IPS DF 6.9 (cell line): Measurements from ENCODE around the gene CPNE5.

ENCODE experiments used
- DNase-seq: peaks from one replicate; pipeline ENCODE4 v3.0.0-alpha.2; 2013; ENCODE audit warnings: low read depth, low spot score
- H3K27ac ChIP-seq: one replicate; pipeline ENCODE4 v1.5.1; 2013; ENCODE audit warnings: low read length, control low read depth
- H3K27me3 ChIP-seq: 2 replicates; pipeline ENCODE4 v1.6.1; 2013; ENCODE audit warnings: mild to moderate bottlenecking, low read length; ENCODE audit not compliant: control insufficient read depth, insufficient read depth
- H3K36me3 ChIP-seq: 2 replicates; pipeline ENCODE4 v1.6.1; 2013; ENCODE audit warnings: low read length; ENCODE audit not compliant: control insufficient read depth, insufficient read depth
- H3K4me1 ChIP-seq: 2 replicates; pipeline ENCODE4 v1.6.1; 2013; ENCODE audit warnings: low read length; ENCODE audit not compliant: control insufficient read depth, insufficient read depth
- H3K4me3 ChIP-seq: 2 replicates; pipeline ENCODE4 v1.5.1; 2013; ENCODE audit warnings: mild to moderate bottlenecking, low read length
- H3K9me3 ChIP-seq: 2 replicates; pipeline ENCODE4 v1.6.1; 2013; ENCODE audit warnings: low read length, inconsistent platforms; ENCODE audit not compliant: control insufficient read depth, insufficient read depth
- WGBS: extraction: QIAGEN DNeasy Blood & Tissue Kit; methylation state at CpG from one replicate; pipeline ENCODE4 v1.1.7; 2013; ENCODE audit warnings: mixed read lengths, missing lambda C conversion rate; ENCODE audit not compliant: insufficient read length, insufficient coverage; 5-methylcytosine and 5-hydroxymethylcytosine counted together

Gene CPNE5

DNA sequence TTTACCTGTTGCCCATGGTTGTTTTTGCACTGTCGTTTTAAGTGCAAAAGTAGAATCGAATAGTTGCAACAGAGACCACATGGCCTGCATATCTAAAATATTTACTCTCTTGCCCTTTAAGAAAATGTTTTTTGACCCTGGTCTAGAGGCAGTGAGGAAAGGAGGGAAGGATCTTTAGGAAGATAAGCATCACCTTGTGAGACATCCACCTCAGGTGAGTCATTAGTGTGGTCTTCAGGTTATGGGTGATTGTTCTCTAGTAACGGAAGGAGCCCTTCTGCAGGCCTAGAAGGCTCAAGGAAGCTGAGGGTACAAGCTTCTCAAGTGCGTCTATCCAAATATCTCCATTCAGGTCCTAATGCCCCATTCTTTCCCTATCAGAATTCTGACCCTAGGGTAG lies 148.2 kb downstream of the CPNE5 start:
- H3K4me3 ChIP-seq: no peak overlapping the region
- WGBS: no CpG with 5 or more reads among the region's 4 CpGs
- H3K36me3 ChIP-seq: no peaks in the 10 kb centered on the region; the same call in 1 of the 2 replicates
- H3K27me3 ChIP-seq: no peaks in the 10 kb centered on the region
- no peaks in the 10 kb centered on the region for H3K4me1 ChIP-seq
- DNase-seq: no peak
- no peaks in the 10 kb centered on the region for H3K9me3 ChIP-seq
- H3K27ac ChIP-seq: no peak overlapping the region
